OCI-LY1 (cell line): ENCODE data around the gene SLCO4A1.

Experiments used
- H2AFZ ChIP-seq: fragments of 200-600 bp; sonication (generic), shearing (Covaris generic); 2 replicates; pipeline ENCODE4 v1.6.0; 2014; ENCODE audit warnings: antibody characterized with exemption, mild to moderate bottlenecking, low read length
- H3F3A ChIP-seq: fragments of 200-600 bp; sonication (generic), shearing (Covaris generic); 2 replicates; pipeline ENCODE4 v1.6.0; 2014; ENCODE audit warnings: mild to moderate bottlenecking, antibody characterized with exemption, low read length, moderate library complexity; ENCODE audit not compliant: insufficient read depth
- H3K27ac ChIP-seq: fragments of 200-600 bp; sonication (generic); 2 replicates; pipeline ENCODE4 v1.5.1; 2014; ENCODE audit warnings: low read length, mixed run types, mild to moderate bottlenecking, low read depth; ENCODE audit not compliant: poor library complexity, severe bottlenecking
- H3K27me3 ChIP-seq: fragments of 200-600 bp; sonication (generic); 2 replicates; pipeline ENCODE4 v1.6.0; 2014; ENCODE audit warnings: antibody characterized with exemption, mild to moderate bottlenecking, low read length, moderate library complexity; ENCODE audit not compliant: insufficient read depth
- H3K36me3 ChIP-seq: fragments of 200-600 bp; sonication (generic); 2 replicates; pipeline ENCODE4 v1.6.1; 2014; ENCODE audit warnings: mild to moderate bottlenecking, antibody characterized with exemption, low read length, moderate library complexity, mixed read lengths; ENCODE audit not compliant: insufficient read depth
- H3K4me1 ChIP-seq: fragments of 200-600 bp; sonication (generic); 2 replicates; pipeline ENCODE4 v1.5.1; 2014; ENCODE audit warnings: mild to moderate bottlenecking, low read length, moderate library complexity; ENCODE audit not compliant: insufficient read depth, severe bottlenecking
- H3K4me2 ChIP-seq: fragments of 200-600 bp; sonication (generic), shearing (Covaris generic); 2 replicates; pipeline ENCODE4 v1.6.1; 2014; ENCODE audit warnings: low read length
- H3K4me3 ChIP-seq: fragments of 200-600 bp; sonication (generic); 2 replicates; pipeline ENCODE4 v1.5.1; 2014; ENCODE audit warnings: low read length, low read depth, mild to moderate bottlenecking, mixed read lengths; ENCODE audit not compliant: poor library complexity, severe bottlenecking
- H3K79me2 ChIP-seq: fragments of 200-600 bp; shearing (Covaris generic); 2 replicates; pipeline ENCODE4 v1.6.1; 2016; ENCODE audit warnings: mixed run types, low read length, mixed read lengths; ENCODE audit not compliant: insufficient read depth
- H3K9ac ChIP-seq: fragments of 200-600 bp; sonication (generic), shearing (Covaris generic); 2 replicates; pipeline ENCODE4 v1.6.1; 2014; ENCODE audit warnings: mild to moderate bottlenecking, low read length, mixed read lengths
- H3K9me2 ChIP-seq: fragments of 200-600 bp; sonication (generic), shearing (Covaris generic); 2 replicates; pipeline ENCODE4 v1.6.1; 2014; ENCODE audit warnings: low read depth, mild to moderate bottlenecking, low read length, mixed read lengths
- H3K9me3 ChIP-seq: fragments of 200-600 bp; shearing (Covaris generic); 2 replicates; pipeline ENCODE4 v1.6.1; 2014; ENCODE audit warnings: low read length, mixed read lengths
- H4K20me1 ChIP-seq: fragments of 200-600 bp; sonication (generic), shearing (Covaris generic); 2 replicates; pipeline ENCODE4 v1.6.0; 2016; ENCODE audit warnings: mild to moderate bottlenecking, low read length; ENCODE audit not compliant: insufficient read depth
- CTCF ChIP-seq: fragments of 200-600 bp; sonication (generic), shearing (Covaris generic); IDR thresholded peaks from 2 replicates; pipeline ENCODE4 v1.5.1; 2017; ENCODE audit warnings: mild to moderate bottlenecking, antibody characterized with exemption, low read length, moderate library complexity, mixed read lengths
- EZH2 ChIP-seq: fragments of 200-600 bp; sonication (generic), shearing (Covaris generic); IDR thresholded peaks from 2 replicates; pipeline ENCODE4 v1.8.0; 2017; ENCODE audit warnings: borderline replicate concordance, mixed run types, mild to moderate bottlenecking, antibody characterized with exemption, low read length, moderate library complexity, mixed read lengths

SLCO4A1 gene

GRCh38 chr20:62656919-62657588 lies 14.8 kb downstream of the SLCO4A1 start:
- H3K9me2 ChIP-seq, result no peaks in the 10 kb centered on the region
- TF ChIP-seq CTCF (no peak), EZH2 (no peak)
- H2AFZ ChIP-seq, result no peak overlapping the region
- no peak overlapping the region for H3K4me2 ChIP-seq
- no peak overlapping the region for H3K27ac ChIP-seq
- no peaks in the 10 kb centered on the region for H3K9me3 ChIP-seq
- H3K9ac ChIP-seq, result no peak overlapping the region
- H3K4me3 ChIP-seq, result no peak overlapping the region
- H3K79me2 ChIP-seq, result no peaks in the 10 kb centered on the region
- H3K36me3 ChIP-seq, result no peaks in the 10 kb centered on the region
- H3K4me1 ChIP-seq, result peaks cover 6% of the 10 kb centered on the region
- no peaks in the 10 kb centered on the region for H3F3A ChIP-seq
- H4K20me1 ChIP-seq, result no peaks in the 10 kb centered on the region
- peaks cover 10% of the 10 kb centered on the region; the same call in 1 of the 2 replicates for H3K27me3 ChIP-seq

GRCh38 chr20:62657589-62657942 lies 15.3 kb downstream of the SLCO4A1 start:
- Histone ChIP-seq H3K36me3 (no peaks in the 10 kb centered on the region), H4K20me1 (no peaks in the 10 kb centered on the region), H3K4me2 (no peak overlapping the region), H3K9ac (no peak overlapping the region), H3K9me2 (no peaks in the 10 kb centered on the region), H3K4me1 (peaks cover under 1% of the 10 kb centered on the region), H2AFZ (no peak overlapping the region), H3K27me3 (peaks cover 10% of the 10 kb centered on the region; the same call in 1 of the 2 replicates), H3F3A (no peaks in the 10 kb centered on the region), H3K27ac (no peak overlapping the region), H3K9me3 (no peaks in the 10 kb centered on the region), H3K79me2 (no peaks in the 10 kb centered on the region), H3K4me3 (no peak overlapping the region)
- TF ChIP-seq CTCF (no peak), EZH2 (no peak)

GRCh38 chr20:62657956-62658355 lies 15.7 kb downstream of the SLCO4A1 start:
- Histone ChIP-seq H3K9me2 (no peaks in the 10 kb centered on the region), H3K27me3 (peaks cover 8% of the 10 kb centered on the region; the same call in 1 of the 2 replicates), H3K36me3 (no peaks in the 10 kb centered on the region), H3K9ac (no peak overlapping the region), H3K4me3 (no peak overlapping the region), H3F3A (no peaks in the 10 kb centered on the region), H3K27ac (no peak overlapping the region), H4K20me1 (no peaks in the 10 kb centered on the region), H3K4me2 (no peak overlapping the region), H2AFZ (no peak overlapping the region), H3K9me3 (no peaks in the 10 kb centered on the region), H3K79me2 (no peaks in the 10 kb centered on the region), H3K4me1 (no peaks in the 10 kb centered on the region)
- TF ChIP-seq EZH2 (no peak), CTCF (no peak)
